GM19463 (cell line): ENCODE measurements around the gene ZNF500.

Source experiments
- ATAC-seq: cut with Tn5 transposase; IDR thresholded peaks from one replicate; pipeline ENCODE4 v1.9.1; 2021; ENCODE audit warnings: mild to moderate bottlenecking, moderate library complexity; ENCODE audit not compliant: unreplicated experiment

ZNF500 gene

GRCh38 chr16:4766875-4767628, at the start of gene ZNF500:
TSS of gene ZNF500 (minus strand) at chr16:4767162. CDS start at chr16:4765978, 1,184 bp downstream.
- ATAC-seq: peak; percentile 91

GRCh38 chr16:4814542-4815173, 47.7 kb upstream of the ZNF500 start:
- no peak for ATAC-seq

GRCh38 chr16:4814046-4814445, 47.1 kb upstream of the ZNF500 start:
- no peak for ATAC-seq

DNA sequence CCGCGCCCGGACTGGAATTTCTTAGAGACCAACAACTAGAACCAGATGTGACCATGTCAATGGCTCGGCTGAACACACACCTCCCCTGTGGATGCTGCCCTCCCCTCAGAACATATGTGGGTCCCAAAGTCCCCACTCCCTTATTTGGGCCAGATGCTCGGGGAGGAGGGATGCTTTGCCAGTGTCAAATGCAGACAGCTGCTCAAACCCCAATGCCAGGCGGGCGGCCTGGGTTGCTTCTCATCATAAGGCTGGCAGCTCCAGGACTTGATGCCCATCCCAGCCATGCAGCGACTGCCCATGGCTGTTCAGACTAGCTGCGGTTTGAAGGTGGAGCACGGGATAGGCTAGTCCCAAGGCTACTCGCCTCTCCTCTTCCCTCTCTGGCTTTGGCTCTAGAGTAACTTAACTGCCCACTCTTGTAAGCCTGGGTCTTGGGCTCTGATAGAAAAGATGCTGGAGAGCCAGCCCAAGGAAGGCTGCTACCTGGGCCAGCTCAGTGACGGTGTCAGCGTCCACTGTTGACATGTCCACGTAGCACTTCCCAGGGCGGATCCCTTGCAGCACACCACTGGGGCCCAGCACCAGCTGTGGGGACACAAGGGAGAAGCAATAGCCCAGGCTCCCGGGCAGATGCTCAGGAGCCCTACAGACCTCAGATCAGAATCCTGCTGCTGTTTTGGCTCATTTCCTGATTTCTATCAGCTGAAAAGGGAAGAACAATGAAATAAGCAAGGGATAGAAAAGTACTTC, 46.5 kb upstream of the ZNF500 start:
- ATAC-seq: no peak

DNA sequence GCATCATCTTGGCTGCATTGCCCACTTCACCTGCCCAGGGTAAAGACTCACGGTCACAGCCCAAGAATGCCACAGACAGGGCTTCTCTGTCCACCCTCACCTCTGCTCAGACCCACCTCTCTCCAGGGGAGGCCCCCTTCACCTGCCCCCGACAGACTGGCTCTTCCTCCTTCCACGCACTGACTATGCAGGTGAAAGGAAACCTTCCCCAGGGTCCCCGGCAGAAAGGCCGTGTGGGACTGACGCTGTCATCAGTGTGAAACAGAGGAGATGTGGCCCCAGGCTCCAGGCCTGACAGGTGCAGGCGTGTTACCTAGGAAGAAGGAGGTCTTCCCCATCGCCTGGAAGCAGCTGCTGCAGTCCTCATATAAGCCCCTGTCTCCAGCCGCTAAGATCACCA, 44.8 kb upstream of the ZNF500 start:
- ATAC-seq: no peak

GRCh38 chr16:4811242-4811641, 44.3 kb upstream of the ZNF500 start:
- no peak for ATAC-seq

DNA sequence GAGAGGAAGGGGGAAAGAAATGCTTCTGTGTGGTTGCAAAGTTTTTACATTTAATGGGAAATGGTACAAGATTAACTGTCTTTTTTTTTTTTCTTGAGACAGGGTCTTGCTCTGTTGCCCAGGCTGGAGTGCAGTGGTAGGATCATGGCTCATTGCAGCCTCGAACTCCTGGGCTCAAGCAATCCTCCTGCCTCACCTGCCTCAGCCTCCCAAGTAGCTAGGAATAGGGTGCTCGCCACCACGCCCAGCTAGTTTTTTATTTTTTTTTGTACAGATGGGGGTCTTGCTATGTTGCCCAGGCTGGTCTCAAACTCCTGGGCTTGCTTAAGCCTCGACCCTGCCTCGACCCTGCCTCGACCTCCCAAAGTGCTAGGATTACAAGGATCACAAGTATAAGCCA, 39.3 kb upstream of the ZNF500 start:
- no peak for ATAC-seq

DNA sequence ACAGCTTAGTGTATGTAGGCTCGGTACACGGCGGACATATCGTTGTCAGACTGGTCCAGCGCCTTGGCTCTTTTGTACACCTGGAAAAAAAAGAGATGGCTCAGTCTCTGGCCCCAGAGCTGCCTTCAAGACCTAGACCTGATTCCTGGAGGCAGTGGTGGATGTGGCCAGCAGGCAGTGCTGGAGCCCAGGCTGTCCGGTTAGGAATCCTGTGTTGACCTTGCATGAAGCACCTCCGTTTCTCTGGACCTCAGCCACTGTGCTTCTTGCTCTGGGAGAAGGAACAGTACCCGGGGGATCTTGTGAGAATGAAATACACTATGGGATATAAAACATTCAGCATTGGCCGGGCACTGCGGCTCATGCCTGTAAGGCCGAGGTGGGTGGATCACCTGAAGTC, 38.3 kb upstream of the ZNF500 start:
- ATAC-seq: no peak

- ATAC-seq: no peak
Observed at GRCh38 chr16:4803898-4804762, 37.2 kb upstream of the ZNF500 start.

- no peak for ATAC-seq
Observed at GRCh38 chr16:4803401-4803844, 36.5 kb upstream of the ZNF500 start.

- ATAC-seq: peak; percentile 94
Observed at GRCh38 chr16:4802659-4803287, 35.8 kb upstream of the ZNF500 start.

- peak; percentile 52 for ATAC-seq
Observed at GRCh38 chr16:4801962-4802658, 35.1 kb upstream of the ZNF500 start, which contains the start of gene ROGDI. TSS of gene ROGDI (minus strand) at chr16:4802633. CDS start at chr16:4802571, 62 bp downstream.

GRCh38 chr16:4801051-4801961, 34.3 kb upstream of the ZNF500 start:
- no peak for ATAC-seq

GRCh38 chr16:4800290-4801041, 33.5 kb upstream of the ZNF500 start:
- no peak for ATAC-seq

DNA sequence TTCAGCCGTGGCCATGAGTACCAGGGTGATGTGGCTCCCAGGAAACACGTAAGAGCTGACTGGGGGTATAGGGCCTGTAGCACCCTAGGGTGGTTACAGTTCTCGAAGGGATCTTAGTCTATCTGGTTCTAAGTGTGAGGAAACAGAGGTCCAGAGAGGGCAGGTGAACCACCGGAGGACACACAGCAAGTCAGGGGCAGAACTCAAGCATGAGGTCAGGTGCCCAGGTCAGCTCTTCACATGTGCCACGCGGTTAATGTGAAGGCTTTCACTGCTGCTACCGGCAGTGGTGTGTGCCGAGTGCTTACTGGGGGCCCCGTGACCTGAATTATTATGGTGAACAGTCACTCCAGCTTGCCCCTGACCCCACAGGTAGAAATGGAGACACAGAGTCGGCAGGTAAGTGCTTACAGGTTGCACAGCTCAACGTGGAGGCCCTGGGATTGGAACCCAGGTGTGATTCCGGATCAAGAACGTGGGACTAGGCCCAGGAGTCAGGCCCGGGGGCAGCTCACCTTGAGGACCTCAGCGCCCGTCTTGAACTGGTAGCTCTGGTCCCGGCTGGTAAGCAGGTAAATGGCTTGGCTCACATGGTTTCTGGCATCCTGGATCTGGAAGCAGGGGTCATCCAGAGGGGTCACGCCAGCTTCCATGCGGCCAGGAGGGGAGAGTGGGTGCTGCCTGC, 32.4 kb upstream of the ZNF500 start:
- no peak for ATAC-seq

GRCh38 chr16:4798456-4798855, 31.5 kb upstream of the ZNF500 start:
- no peak for ATAC-seq

GRCh38 chr16:4797805-4798252, 30.9 kb upstream of the ZNF500 start:
- ATAC-seq: no peak
